Activated T-cell treated with anti-CD3 and anti-CD28 coated beads, Interleukin-2, amount 50 U/mL, for 24 hours (primary cell): ENCODE data around the gene GINS3.

ENCODE experiments used
- DNase-seq: peaks from one replicate; pipeline ENCODE4 v3.0.0-alpha.2; 2020
- H3K27ac Mint-ChIP-seq: 2 replicates; pipeline ENCODE4 v1.8.0; 2020; ENCODE audit warnings: mild to moderate bottlenecking, mixed read lengths
- H3K27me3 Mint-ChIP-seq: 2 replicates; pipeline ENCODE4 v1.8.0; 2020; ENCODE audit warnings: mixed read lengths
- H3K36me3 Mint-ChIP-seq: 2 replicates; pipeline ENCODE4 v1.8.0; 2020; ENCODE audit warnings: low read depth, mixed read lengths
- H3K4me1 Mint-ChIP-seq: 2 replicates; pipeline ENCODE4 v1.8.0; 2020; ENCODE audit warnings: low read depth, mixed read lengths
- H3K4me3 Mint-ChIP-seq: 2 replicates; pipeline ENCODE4 v1.8.0; 2020; ENCODE audit warnings: mild to moderate bottlenecking, moderate library complexity, mixed read lengths
- H3K9me3 Mint-ChIP-seq: 2 replicates; pipeline ENCODE4 v1.8.0; 2020; ENCODE audit warnings: mixed read lengths

Gene GINS3

DNA sequence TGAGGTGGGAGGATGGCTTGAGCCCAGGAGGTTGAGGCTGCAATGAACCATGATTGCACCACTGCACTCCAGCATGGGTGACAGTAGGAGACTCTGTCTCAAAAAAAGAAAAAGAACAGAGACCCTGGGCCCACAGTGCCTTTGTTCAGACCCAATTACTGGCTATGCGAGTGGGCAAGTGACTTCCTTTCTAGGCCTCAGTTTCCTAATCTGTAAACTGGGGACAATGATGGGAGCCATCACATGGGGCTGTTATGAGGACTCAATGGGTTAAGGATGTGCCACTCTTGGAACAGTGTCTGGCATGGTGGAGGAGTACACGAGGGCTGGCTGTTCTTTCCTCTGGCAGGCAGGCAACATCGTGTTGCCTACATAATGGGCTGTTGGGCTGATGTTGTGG lies 60.4 kb downstream of the GINS3 start:
- H3K27me3 Mint-ChIP-seq, result peaks cover 12% of the 10 kb centered on the region
- H3K4me1 Mint-ChIP-seq, result peaks cover 1% of the 10 kb centered on the region
- H3K9me3 Mint-ChIP-seq, result no peaks in the 10 kb centered on the region
- H3K4me3 Mint-ChIP-seq, result no peak overlapping the region
- DNase-seq, result no peak
- H3K27ac Mint-ChIP-seq, result no peak overlapping the region
- H3K36me3 Mint-ChIP-seq, result no peaks in the 10 kb centered on the region

DNA sequence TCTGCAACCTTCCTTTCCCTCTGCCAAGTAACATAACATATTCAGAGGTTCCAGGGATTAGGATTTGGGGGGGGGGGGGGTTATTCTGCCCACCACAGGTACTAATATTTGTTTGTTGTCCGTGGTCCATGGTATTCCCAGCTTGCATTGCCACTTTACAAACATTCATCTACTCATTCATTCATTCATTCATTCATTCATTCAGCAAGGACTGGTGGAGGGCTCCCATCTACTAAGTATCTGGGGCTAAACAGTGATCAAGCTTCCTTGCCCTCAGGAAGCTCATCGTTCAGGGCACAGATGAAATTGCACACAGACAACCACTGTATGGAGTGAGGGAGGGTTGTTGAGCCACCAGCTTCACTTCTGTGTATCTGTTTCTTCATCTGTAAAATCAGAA lies 61.9 kb downstream of the GINS3 start:
- Mint-ChIP-seq H3K36me3 (no peaks in the 10 kb centered on the region), H3K27me3 (peaks cover 12% of the 10 kb centered on the region), H3K4me3 (no peak overlapping the region), H3K4me1 (peaks cover 5% of the 10 kb centered on the region), H3K9me3 (no peaks in the 10 kb centered on the region), H3K27ac (no peak overlapping the region)
- no peak for DNase-seq

DNA sequence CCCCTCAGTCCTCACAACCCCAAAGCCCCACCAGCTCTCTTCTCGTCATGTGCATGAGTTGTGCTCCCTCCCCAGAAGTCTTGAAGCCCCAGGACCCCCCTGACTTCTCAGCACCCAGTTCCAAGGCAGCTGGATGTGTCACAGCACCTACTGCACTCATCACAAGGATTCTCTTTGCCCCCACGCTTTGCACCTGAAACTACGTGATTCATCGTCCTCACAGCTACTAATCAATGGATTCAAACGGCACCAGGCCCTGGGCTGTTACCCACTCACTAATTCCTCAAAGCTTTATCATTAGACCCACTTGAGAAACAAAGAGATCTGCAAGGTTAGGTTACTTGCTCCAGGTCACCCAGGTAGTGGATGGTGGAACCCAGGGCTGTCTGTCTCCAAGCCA lies 62.6 kb downstream of the GINS3 start:
- Mint-ChIP-seq H3K36me3 (no peaks in the 10 kb centered on the region), H3K4me1 (peaks cover 10% of the 10 kb centered on the region), H3K9me3 (no peaks in the 10 kb centered on the region), H3K27ac (no peak overlapping the region), H3K4me3 (no peak overlapping the region), H3K27me3 (peaks cover 12% of the 10 kb centered on the region)
- DNase-seq, result no peak
